Endothelial cell of umbilical vein (primary cell): ENCODE results near the gene B3GNT3. TPM values are rescaled to one million over a fixed set of nuclear protein-coding genes. Genes with fewer than 3 reads are reported as not detected.

Experiments
- BruUV-seq: library from RNA; stranded (reverse); fragments of 400-500 nt; replicated peaks from 2 replicates; lab custom pipeline; 2021; lab: Mats Ljungman, UMichigan
- CTCF ChIA-PET: fragments of 300-600, 350-600 bp; sonication (Branson Sonifier 250); formaldehyde crosslinking; loops from one replicate; lab custom pipeline; 2021; ENCODE audit warnings: antibody characterized with exemption, inconsistent platforms; lab: Charles Lee
- POLR2A ChIA-PET: fragments of 300-600, 350-600 bp; sonication (Branson Sonifier 250); formaldehyde crosslinking; loops from one replicate; lab custom pipeline; 2021; ENCODE audit warnings: antibody characterized with exemption, inconsistent platforms; lab: Charles Lee
- DNase-seq: peaks from one replicate; pipeline ENCODE4 v3.0.0-alpha.2; 2011; ENCODE audit warnings: low read depth, low spot score
- FAIRE-seq: peaks from 2 replicates; lab custom pipeline; 2011; peaks lifted over from hg19 to GRCh38; lab: Jason Lieb, UNC
- H2AFZ ChIP-seq: 2 replicates; pipeline ENCODE4 v1.6.0; 2012; ENCODE audit warnings: low read depth, low read length, control low read depth, inconsistent platforms
- H3K27ac ChIP-seq: 2 replicates; pipeline ENCODE4 v1.5.1; 2011; ENCODE audit warnings: low read depth, mild to moderate bottlenecking, control low read depth, low read length, moderate library complexity; ENCODE audit not compliant: insufficient read depth
- H3K27me3 ChIP-seq, 2 experiments: 2 replicates each; pipeline versions ENCODE4 v1.6.0 to v1.6.1; 2011; ENCODE audit warnings: low read length in 2 of 2, mixed read lengths in 1 of 2; ENCODE audit not compliant: control insufficient read depth in 2 of 2, insufficient read depth in 2 of 2
- H3K36me3 ChIP-seq, 2 experiments: 2 replicates in 1 of 2; 3 replicates in 1 of 2; pipeline ENCODE4 v1.5.1; 2011; ENCODE audit warnings: low read length in 2 of 2, mild to moderate bottlenecking in 1 of 2, moderate library complexity in 1 of 2; ENCODE audit not compliant: control insufficient read depth in 2 of 2, insufficient read depth in 2 of 2; ENCODE audit errors: extremely low read depth in 1 of 2
- H3K4me1 ChIP-seq: 3 replicates; pipeline ENCODE4 v1.5.1; 2011; ENCODE audit warnings: mild to moderate bottlenecking, low read length; ENCODE audit not compliant: control insufficient read depth, insufficient read depth; ENCODE audit errors: extremely low read depth
- H3K4me2 ChIP-seq: 2 replicates; pipeline ENCODE4 v1.6.1; 2011; ENCODE audit warnings: low read length, control low read depth, mixed read lengths; ENCODE audit not compliant: insufficient read depth
- H3K4me3 ChIP-seq, 3 experiments: fragments of 200-600 bp in 1 of 3; sonication (generic), shearing (Covaris generic) in 1 of 3; replicated peaks in 1 of 3; 2 replicates each; pipeline ENCODE4 v1.5.1; 2011 to 2016; ENCODE audit warnings: control low read depth in 3 of 3, low read length in 3 of 3, mild to moderate bottlenecking in 2 of 3, inconsistent platforms in 1 of 3, low read depth in 1 of 3, moderate library complexity in 1 of 3; ENCODE audit not compliant: insufficient read depth in 1 of 3
- H3K79me2 ChIP-seq: 2 replicates; pipeline ENCODE4 v1.6.0; 2012; ENCODE audit warnings: low read length, inconsistent platforms; ENCODE audit not compliant: control insufficient read depth, insufficient read depth
- H3K9ac ChIP-seq: replicated peaks from 2 replicates; pipeline ENCODE3; 2011; ENCODE audit warnings: low read length, control low read depth; ENCODE audit not compliant: insufficient read depth; ENCODE audit errors: extremely low read depth
- H3K9me1 ChIP-seq: replicated peaks from 3 replicates; pipeline ENCODE4 v1.6.0; 2011; ENCODE audit warnings: mild to moderate bottlenecking, low read length; ENCODE audit not compliant: control insufficient read depth, insufficient read depth; ENCODE audit errors: extremely low read depth
- H3K9me3 ChIP-seq: replicated peaks from 2 replicates; pipeline ENCODE4 v1.5.1; 2012; ENCODE audit warnings: low read length, inconsistent platforms; ENCODE audit not compliant: control insufficient read depth, insufficient read depth
- H4K20me1 ChIP-seq: replicated peaks from 2 replicates; pipeline ENCODE3; 2011; ENCODE audit warnings: mild to moderate bottlenecking, low read length; ENCODE audit not compliant: control insufficient read depth, insufficient read depth; ENCODE audit errors: extremely low read depth
- CTCF ChIP-seq, 2 donors: IDR thresholded peaks; 1 replicate in 1 of 2; 2 replicates in 1 of 2; pipeline ENCODE4 v1.5.1; 2011; ENCODE audit warnings: low read length in 2 of 2, mild to moderate bottlenecking in 2 of 2, moderate library complexity in 2 of 2, control low read depth in 1 of 2, inconsistent platforms in 1 of 2, low read depth in 1 of 2; ENCODE audit not compliant: insufficient read depth in 1 of 2; ENCODE audit errors: extremely low read depth in 1 of 2
- MYC ChIP-seq: IDR thresholded peaks from one replicate; pipeline ENCODE4 v1.6.1; 2011; ENCODE audit warnings: mild to moderate bottlenecking, low read depth, low read length
- dilution Hi-C: fragments of 300-500 bp; cut with MboI; formaldehyde crosslinking; loops from one replicate; pipeline ENCODE4 v1.15.0; 2019; ENCODE audit warnings: low sequenced_read_pairs; ENCODE audit not compliant: extremely low pct_ligation_motif_present
- intact Hi-C: fragments of 100-400 bp; cut with micrococcal nuclease; formaldehyde crosslinking; loops from one replicate; pipeline ENCODE4 v1.10.0; 2022
- polyA plus RNA-seq, 4 experiments: library from polyadenylated mRNA; depleted of rRNA in 3 of 4; stranded (reverse) in 3 of 4; unstranded in 1 of 4; fragments of >200 nt; gene quantifications; 2 replicates each; pipeline versions ENCODE4 v1.2.1 to v1.2.3, GENCODE V29; 2011 to 2012; ENCODE audit warnings: missing spikeins in 1 of 4
- total RNA-seq: library from RNA; stranded (reverse); gene quantifications from 2 replicates; pipeline ENCODE4 v1.2.3, GENCODE V29; 2021

B3GNT3 gene
- total and polyA plus RNA-seq, 2 donors (not counting 3 experiments of a cell fraction or from before 2014, with no cell fraction given), result 0.10 TPM; not detected in 1

DNA sequence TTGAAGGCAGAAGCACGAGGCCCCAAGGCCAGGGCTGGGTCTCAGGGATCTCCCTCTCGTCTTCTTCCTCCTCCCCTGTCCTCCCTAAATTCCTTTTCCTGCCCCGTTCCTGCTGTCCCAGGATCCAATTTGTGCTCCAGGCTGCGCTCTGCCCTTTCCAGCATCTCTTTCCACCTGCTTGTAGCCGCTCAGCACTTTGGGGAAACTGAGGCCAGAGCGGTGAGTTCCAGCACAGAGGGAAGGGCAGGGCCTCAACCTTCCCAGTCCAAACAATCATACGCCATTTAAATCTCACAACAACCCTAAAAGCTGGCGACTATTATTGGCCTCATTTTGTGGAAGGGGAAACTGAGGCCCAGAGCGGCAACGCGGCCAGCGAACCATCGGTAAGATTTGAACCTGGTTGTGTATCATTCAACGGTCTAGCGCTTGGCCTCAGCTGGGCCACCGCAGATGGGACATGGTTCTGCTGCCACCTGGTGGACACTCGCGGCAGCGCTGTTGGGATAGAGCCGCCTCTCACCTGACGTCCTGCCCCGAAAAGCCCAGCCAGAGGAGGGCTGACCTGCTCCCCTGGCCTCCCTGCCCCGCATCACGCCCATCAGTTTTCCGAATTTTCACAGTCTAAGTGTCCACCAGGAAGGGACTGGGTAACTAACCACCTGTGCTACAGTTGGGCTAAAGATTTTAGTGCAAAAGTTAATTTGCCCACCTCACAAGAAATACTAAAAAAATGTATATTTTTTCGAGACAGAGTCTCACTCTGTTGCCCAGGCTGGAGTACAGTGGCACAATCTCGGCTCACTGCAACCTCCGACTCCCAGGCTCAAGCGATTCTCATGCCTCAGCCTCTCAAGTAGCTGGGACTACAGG, 60.6 kb downstream of the B3GNT3 start:
- Histone ChIP-seq H3K9ac (no peak overlapping the region), H3K4me1 (peaks cover 3% of the 10 kb centered on the region), H3K27me3 (no peaks in the 10 kb centered on the region), H3K27ac (no peak overlapping the region), H3K9me1 (no peaks in the 10 kb centered on the region), H2AFZ (no peak overlapping the region), H3K36me3 (no peaks in the 10 kb centered on the region), H3K4me2 (no peak overlapping the region), H3K79me2 (peaks cover 8% of the 10 kb centered on the region), H4K20me1 (no peaks in the 10 kb centered on the region), H3K4me3 (no peak overlapping the region), H3K9me3 (no peaks in the 10 kb centered on the region)
- peak; percentile 67 for DNase-seq
- CTCF ChIA-PET, result interaction anchor here (0.7 to 2.5 kb wide), 20 partner anchors 8 to 414 kb away, joined by 3 to 15 read pairs (median 4); partner anchors contain the start of genes B3GNT3, CCDC124 and JAK3
- peak; percentile 92 for FAIRE-seq
- intact Hi-C loops (loop anchor here (1.0 kb wide), 3 partner anchors 71 to 414 kb away; no protein-coding TSS in a partner anchor), dilution Hi-C loops (no loop called here)
- TF ChIP-seq MYC (no peak), CTCF (IDR thresholded peaks at IDR 0.05; ENCODE audit: extremely low read depth in 1 of 2, insufficient read depth in 1 of 2, low read depth in 1 of 2, low read length in 2 of 2) (peak; percentile 92 to 99)
- POLR2A ChIA-PET, result interaction anchor here (0.6 kb wide), 1 partner anchor 113 kb away, joined by 3 read pairs; no protein-coding TSS in a partner anchor
- BruUV-seq, result no TSS peak
